ENCODE results near the gene PTPRD. TPM values are rescaled to one million over a fixed set of nuclear protein-coding genes. Genes with fewer than 3 reads are reported as not detected.

Gene PTPRD
- total RNA-seq, 4 donors from 2014 or later = 85.8 to 169 (median 135) TPM

DNA sequence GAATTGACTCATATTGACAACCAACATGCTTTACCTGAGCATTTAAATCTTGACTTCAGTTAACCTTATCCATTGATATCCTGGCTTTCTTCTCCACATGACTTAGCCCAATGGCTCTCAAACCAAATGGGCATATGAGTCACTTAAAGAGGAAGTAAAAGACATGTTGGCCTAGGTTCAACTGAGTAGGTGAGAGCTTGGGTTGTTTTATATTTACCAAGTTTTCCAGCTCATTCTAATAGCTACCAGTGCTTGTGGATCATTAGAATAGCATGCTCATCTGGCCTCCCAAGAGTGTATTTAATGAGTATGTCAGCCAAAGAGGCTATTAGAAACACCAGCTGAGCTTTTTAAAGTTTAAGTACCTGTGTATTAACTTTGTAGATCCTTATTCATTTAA, 1049.0 kb downstream of the PTPRD start:
- H3K4me1 ChIP-seq = no peaks in the 10 kb centered on the region
- H3K4me3 ChIP-seq = no peak overlapping the region
- TF ChIP-seq POLR2A (IDR thresholded peaks at IDR 0.05) (no peak), CTCF (IDR thresholded peaks at IDR 0.05) (no peak)
- no peak overlapping the region for H3K27ac ChIP-seq
- no peaks in the 10 kb centered on the region for H3K27me3 ChIP-seq
- no peaks in the 10 kb centered on the region for H3K36me3 ChIP-seq
- no peaks in the 10 kb centered on the region for H3K9me3 ChIP-seq
- DNase-seq = no peak

DNA sequence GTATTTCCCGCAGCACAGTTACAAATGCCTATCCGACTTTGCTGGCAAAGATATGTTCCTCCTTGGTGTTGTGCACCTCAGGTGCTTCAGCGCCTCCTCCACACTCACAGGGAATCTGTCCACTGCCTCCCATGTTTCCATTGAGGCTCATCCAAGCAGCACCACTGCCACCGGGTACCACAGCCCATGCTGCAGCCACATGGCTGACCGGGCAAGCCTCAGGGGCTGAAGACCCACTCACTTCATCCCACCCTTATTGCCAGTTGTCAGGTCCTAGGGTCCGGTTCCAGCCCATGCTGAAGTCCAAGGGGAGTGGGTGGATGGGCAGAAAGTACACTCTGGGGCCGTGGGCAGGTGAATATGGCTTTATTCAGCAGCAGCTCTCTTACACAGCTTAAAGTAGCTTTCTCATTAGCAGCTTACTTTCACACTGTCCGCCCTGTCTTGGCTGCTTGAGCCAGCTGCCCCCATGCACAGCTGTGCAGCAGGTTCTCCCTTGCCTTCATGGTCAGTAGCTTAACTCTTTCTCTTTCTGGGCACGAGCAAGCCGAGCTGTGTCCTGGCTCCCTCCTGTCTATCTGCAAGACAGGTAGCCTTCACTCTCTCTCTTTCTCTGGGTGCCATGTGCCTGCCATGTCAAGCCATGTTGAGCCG, 1052.3 kb downstream of the PTPRD start:
- DNase-seq = no peak
- no peak for TF ChIP-seq CTCF (IDR thresholded peaks at IDR 0.05)
- TF ChIP-seq POLR2A (IDR thresholded peaks at IDR 0.05) = no peak
- no peak overlapping the region for H3K27ac ChIP-seq
- no peak overlapping the region for H3K4me3 ChIP-seq
- H3K27me3 ChIP-seq = no peaks in the 10 kb centered on the region
- H3K36me3 ChIP-seq = no peaks in the 10 kb centered on the region
- H3K4me1 ChIP-seq = no peaks in the 10 kb centered on the region
- H3K9me3 ChIP-seq = no peaks in the 10 kb centered on the region

DNA sequence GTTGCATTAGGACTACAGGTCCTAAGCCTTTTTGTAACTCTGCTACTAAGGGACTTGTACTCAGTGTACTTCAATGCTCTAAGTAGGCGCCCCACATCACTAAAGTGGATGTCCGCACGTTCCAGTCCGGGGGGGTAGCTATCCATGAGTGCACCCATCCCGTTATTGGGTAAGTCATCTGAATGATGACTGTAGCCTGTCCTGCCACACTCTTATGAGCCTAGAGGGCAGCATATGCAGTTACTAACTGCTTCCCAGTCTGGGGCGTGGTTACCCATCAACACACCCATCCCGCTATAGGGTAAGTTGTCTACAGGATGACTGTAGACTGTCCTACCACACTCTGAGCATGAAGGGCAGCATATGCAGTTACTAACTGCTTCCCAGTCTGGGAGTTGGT, 1053.9 kb downstream of the PTPRD start:
- Histone ChIP-seq H3K27me3 (no peaks in the 10 kb centered on the region), H3K36me3 (no peaks in the 10 kb centered on the region), H3K4me3 (no peak overlapping the region), H3K27ac (no peak overlapping the region), H3K4me1 (no peaks in the 10 kb centered on the region), H3K9me3 (no peaks in the 10 kb centered on the region)
- no peak for TF ChIP-seq CTCF (IDR thresholded peaks at IDR 0.05)
- no peak for DNase-seq

DNA sequence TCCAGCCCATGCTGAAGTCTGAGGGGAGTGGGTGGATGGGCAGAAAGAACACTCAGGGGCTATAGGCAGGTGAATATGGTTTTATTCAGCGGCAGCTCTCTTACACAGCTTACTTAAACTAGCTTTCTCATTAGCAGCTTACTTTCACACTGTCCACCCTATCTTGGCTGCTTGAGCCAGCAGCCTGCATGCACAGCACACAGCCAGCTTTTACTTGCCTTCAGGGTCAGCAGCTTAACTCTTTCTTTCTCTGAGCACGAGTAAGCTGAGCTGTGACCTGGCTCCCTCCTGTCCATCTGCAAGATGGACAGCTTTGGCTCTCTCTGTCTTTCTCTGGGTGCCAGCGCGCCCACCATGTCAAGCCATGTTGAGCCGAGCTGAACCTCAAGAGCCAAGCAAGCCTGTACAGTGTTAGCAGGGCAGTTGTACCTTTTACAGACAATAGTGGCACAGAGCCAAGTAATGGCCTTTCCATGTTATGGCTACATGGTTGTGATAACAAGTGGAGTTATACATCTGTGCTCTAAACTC, 1054.9 kb downstream of the PTPRD start:
- TF ChIP-seq POLR2A (IDR thresholded peaks at IDR 0.05) (no peak), CTCF (IDR thresholded peaks at IDR 0.05) (no peak)
- no peak for DNase-seq
- H3K36me3 ChIP-seq = no peaks in the 10 kb centered on the region
- H3K4me1 ChIP-seq = no peaks in the 10 kb centered on the region
- H3K9me3 ChIP-seq = no peaks in the 10 kb centered on the region
- no peaks in the 10 kb centered on the region for H3K27me3 ChIP-seq
- no peak overlapping the region for H3K4me3 ChIP-seq
- H3K27ac ChIP-seq = no peak overlapping the region

- Histone ChIP-seq H3K4me3 (no peak overlapping the region), H3K27ac (no peak overlapping the region), H3K4me1 (no peaks in the 10 kb centered on the region), H3K27me3 (no peaks in the 10 kb centered on the region), H3K9me3 (no peaks in the 10 kb centered on the region), H3K36me3 (no peaks in the 10 kb centered on the region)
- no peak for DNase-seq
- TF ChIP-seq POLR2A (IDR thresholded peaks at IDR 0.05) (no peak), CTCF (IDR thresholded peaks at IDR 0.05) (no peak)
Measured at GRCh38 chr9:9556865-9557803, 1055.7 kb downstream of the PTPRD start.

Data from Peyer's patch (tissue), 4 donors.